Esophagus squamous epithelium (tissue), 5 donors: ENCODE data around the gene ZNF575. TPM values are rescaled to one million over a fixed set of nuclear protein-coding genes. Genes with fewer than 3 reads are reported as not detected.
"Not testable (repeated sequence)": the region's sequence is repeated elsewhere in the genome, so short reads cannot be mapped to it uniquely, and the experiment has no call there.

Experiments
- DNase-seq: peaks from one replicate; lab custom pipeline; 2025; lab: John Stamatoyannopoulos, UW
- H3K27ac ChIP-seq, 4 donors: fragments of 200-600 bp; sonication (generic); one replicate each; pipeline ENCODE4 v1.5.1; 2016 to 2019; ENCODE audit warnings: mild to moderate bottlenecking in 1 of 4
- H3K27me3 ChIP-seq, 4 donors: fragments of 200-600 bp; sonication (generic); 1 replicate in 3 of 4; 2 replicates in 1 of 4; pipeline versions ENCODE4 v1.5.1 to v1.6.0; 2017 to 2021; ENCODE audit warnings: antibody characterized with exemption in 1 of 4
- H3K36me3 ChIP-seq, 3 donors: fragments of 200-600 bp; sonication (generic); one replicate each; pipeline ENCODE4 v1.5.1; 2016 to 2019
- H3K4me1 ChIP-seq, 3 donors: fragments of 200-600 bp; sonication (generic); one replicate each; pipeline ENCODE4 v1.5.1; 2017 to 2019
- H3K4me3 ChIP-seq, 4 donors: fragments of 200-600 bp; sonication (generic); 1 replicate in 3 of 4; 2 replicates in 1 of 4; pipeline ENCODE4 v1.5.1; 2016 to 2019; ENCODE audit warnings: mild to moderate bottlenecking in 2 of 4, moderate library complexity in 1 of 4
- H3K9me3 ChIP-seq, 3 donors: fragments of 200-600 bp; sonication (generic); one replicate each; pipeline ENCODE4 v1.5.1; 2016 to 2019
- POLR2A ChIP-seq, 4 donors: fragments of 450-650 bp; IDR thresholded peaks; one replicate each; pipeline ENCODE4 v1.6.1; 2017; ENCODE audit warnings: antibody characterized with exemption in 4 of 4, mild to moderate bottlenecking in 4 of 4, moderate library complexity in 3 of 4
- WGBS, 2 donors: methylation state at CpG; one replicate each; pipeline ENCODE4 v1.1.5; 2018; 5-methylcytosine and 5-hydroxymethylcytosine counted together
- intact Hi-C: fragments of 100-400 bp; cut with DNase I; formaldehyde crosslinking; loops from one replicate; pipeline ENCODE4 v1.15.0; 2022
- total RNA-seq, 4 donors: library from RNA; depleted of rRNA; stranded (reverse); fragments of >200 nt; gene quantifications; one replicate each; pipeline ENCODE4 v1.1.0, GENCODE V29; 2016
- TF ChIP-seq, protein P1 (sequence below), 6 experiments: fragments of 450-650 bp in 4 of 6; fragments of 200-600 bp in 2 of 6; sonication (generic) in 2 of 6; IDR thresholded peaks; one replicate each; pipeline ENCODE4 v1.5.1; 2016 to 2019; ENCODE audit warnings: antibody characterized with exemption in 6 of 6, mild to moderate bottlenecking in 4 of 6, moderate library complexity in 4 of 6
- donor health status: DM: yes; HTN: yes; CAD: no.

Gene ZNF575
- total RNA-seq, 4 donors from 2014 or later, result not detected

DNA sequence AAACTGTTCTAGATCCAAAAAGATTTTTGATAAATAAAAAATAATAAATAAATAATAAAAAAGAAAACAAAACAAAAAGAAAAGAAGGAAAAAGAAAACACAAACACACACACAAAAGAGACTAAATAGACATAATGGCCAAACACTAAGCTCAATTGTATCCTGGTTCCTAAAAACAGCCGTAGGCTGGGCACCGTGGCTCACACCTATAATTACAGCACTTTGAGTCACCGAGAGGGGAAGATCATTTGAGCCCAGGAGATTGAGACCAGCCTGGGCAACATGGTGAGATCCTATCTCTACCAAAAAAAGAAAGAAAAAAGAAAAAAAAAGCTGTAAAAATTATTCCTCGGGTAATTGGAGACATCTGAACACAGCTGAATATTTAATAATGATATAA is 14.9 kb upstream of the ZNF575 start:
- Histone ChIP-seq H3K4me3 (no peak overlapping the region), H3K27ac (peak overlapping the region in 3 of 4 donors; percentile 9 to 85 (median 39)), H3K4me1 (peaks cover 0 to 40% (median 4%) of the 10 kb centered on the region in 3 donors), H3K9me3 (no peaks in the 10 kb centered on the region), H3K36me3 (peaks cover 0 to 23% (median 0%) of the 10 kb centered on the region in 3 donors), H3K27me3 (no peaks in the 10 kb centered on the region)
- TF ChIP-seq, protein P1, sequence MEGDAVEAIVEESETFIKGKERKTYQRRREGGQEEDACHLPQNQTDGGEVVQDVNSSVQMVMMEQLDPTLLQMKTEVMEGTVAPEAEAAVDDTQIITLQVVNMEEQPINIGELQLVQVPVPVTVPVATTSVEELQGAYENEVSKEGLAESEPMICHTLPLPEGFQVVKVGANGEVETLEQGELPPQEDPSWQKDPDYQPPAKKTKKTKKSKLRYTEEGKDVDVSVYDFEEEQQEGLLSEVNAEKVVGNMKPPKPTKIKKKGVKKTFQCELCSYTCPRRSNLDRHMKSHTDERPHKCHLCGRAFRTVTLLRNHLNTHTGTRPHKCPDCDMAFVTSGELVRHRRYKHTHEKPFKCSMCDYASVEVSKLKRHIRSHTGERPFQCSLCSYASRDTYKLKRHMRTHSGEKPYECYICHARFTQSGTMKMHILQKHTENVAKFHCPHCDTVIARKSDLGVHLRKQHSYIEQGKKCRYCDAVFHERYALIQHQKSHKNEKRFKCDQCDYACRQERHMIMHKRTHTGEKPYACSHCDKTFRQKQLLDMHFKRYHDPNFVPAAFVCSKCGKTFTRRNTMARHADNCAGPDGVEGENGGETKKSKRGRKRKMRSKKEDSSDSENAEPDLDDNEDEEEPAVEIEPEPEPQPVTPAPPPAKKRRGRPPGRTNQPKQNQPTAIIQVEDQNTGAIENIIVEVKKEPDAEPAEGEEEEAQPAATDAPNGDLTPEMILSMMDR (IDR thresholded peaks at IDR 0.05), result no peak
- no peak for TF ChIP-seq POLR2A (IDR thresholded peaks at IDR 0.05)
- 53 to 69% methylated on average over 3 to 4 of the region's 4 CpGs for WGBS, 2 donors
- intact Hi-C loops, result no loop called here
- DNase-seq, result no peak

DNA sequence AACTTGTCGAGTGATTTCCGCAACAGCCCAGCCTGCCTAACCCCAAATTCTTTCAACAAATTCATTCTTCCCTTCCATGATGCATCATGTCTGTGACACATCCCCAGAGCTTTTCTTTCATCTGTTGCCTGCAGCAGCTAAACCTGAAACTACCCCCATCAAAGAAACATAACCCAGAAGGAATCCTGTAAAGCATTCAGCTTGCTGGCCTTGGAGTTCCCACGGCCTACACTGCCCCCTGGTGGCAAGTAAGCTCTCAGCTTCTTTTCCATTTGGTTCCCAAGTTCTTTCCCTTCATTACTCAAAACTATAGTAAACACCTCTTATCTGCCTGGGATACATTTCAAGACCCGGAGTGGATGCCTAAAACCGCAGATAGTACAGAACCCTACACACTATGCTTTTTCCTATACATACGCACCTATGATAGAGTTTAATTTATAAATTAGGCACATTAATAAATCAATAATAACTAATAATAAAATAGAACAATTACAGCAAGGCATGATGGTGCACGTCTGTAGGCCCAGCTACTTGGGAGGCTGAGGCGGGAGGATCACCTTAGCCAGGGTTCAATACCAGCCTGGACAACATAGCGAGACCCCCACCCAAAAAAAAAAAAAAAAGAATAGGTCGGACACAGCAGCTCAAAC is 13.4 kb upstream of the ZNF575 start:
- Histone ChIP-seq H3K27ac (peak overlapping the region in 3 of 4 donors; percentile 70 to 85 (median 70)), H3K4me3 (no peak overlapping the region), H3K27me3 (no peaks in the 10 kb centered on the region), H3K4me1 (peaks cover 4 to 50% (median 5%) of the 10 kb centered on the region in 3 donors), H3K36me3 (peaks cover 0 to 21% (median 0%) of the 10 kb centered on the region in 3 donors), H3K9me3 (no peaks in the 10 kb centered on the region)
- TF ChIP-seq, protein P1 (IDR thresholded peaks at IDR 0.05), result peak; percentile 89 to 95 (median 92)
- TF ChIP-seq POLR2A (IDR thresholded peaks at IDR 0.05), result no peak
- no peak for DNase-seq
- intact Hi-C loops, result loop anchor here (5.0 kb wide), 1 partner anchor 72 kb away; no protein-coding TSS in a partner anchor
- 29 to 36% methylated on average over 10 of the region's 10 CpGs for WGBS, 2 donors

DNA sequence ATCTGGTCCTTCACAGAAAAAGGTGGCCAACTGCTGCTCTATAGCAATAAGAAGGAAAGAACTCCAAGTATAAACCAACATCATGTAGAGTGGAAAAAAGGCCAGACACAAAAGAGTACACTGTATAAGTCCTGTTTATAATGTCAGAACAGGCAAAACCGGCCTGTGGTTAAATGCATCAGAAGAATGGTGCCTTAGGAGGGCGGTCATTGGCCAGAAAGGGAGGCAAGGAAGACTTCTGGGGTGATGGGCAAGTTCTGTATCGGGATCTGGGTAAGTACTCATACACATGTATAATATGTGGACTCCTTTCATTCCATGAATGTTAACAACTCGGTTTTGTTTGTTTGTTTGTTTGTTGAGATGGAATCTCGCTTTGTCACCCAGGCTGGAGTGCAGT is 10.1 kb upstream of the ZNF575 start:
- peaks cover 11 to 74% (median 25%) of the 10 kb centered on the region in 3 donors for H3K4me1 ChIP-seq
- peaks cover 0 to 11% (median 0%) of the 10 kb centered on the region in 3 donors for H3K36me3 ChIP-seq
- peak overlapping the region; percentile 29 to 80 (median 52) for H3K27ac ChIP-seq
- no peak overlapping the region for H3K4me3 ChIP-seq
- H3K9me3 ChIP-seq, result no peaks in the 10 kb centered on the region
- H3K27me3 ChIP-seq, result no peaks in the 10 kb centered on the region
- TF ChIP-seq, protein P1 (IDR thresholded peaks at IDR 0.05), result no peak
- TF ChIP-seq POLR2A (IDR thresholded peaks at IDR 0.05), result no peak
- intact Hi-C loops, result loop anchor here (5.0 kb wide), 1 partner anchor 76 kb away; no protein-coding TSS in a partner anchor
- 75 to 78% methylated on average over 5 of the region's 5 CpGs for WGBS, 2 donors
- no peak for DNase-seq

DNA sequence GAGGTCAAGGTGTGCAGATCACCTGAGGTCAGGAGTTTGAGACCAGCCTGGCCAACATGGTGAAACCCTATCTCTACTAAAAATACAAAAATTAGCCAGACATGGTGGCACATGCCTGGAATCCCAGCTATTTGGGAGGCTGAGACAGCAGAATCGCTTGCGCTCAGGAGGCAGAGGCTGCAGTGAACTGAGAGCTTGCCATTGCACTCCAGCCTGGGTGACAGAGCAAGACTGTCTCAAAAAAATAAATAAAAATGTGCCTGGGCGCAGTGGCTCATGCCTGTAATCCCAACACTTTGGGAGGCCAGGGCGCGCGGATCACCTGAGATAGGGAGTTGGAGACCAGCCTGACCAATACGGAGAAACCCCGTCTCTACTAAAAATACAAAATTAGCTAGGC is 9.3 kb upstream of the ZNF575 start:
- not testable (repeated sequence) for H3K27me3 ChIP-seq, H3K4me3 ChIP-seq, DNase-seq, H3K9me3 ChIP-seq
- Histone ChIP-seq H3K27ac (peak overlapping the region in 3 of 4 donors; percentile 32 to 80 (median 73)), H3K36me3 (peaks cover 0 to 11% (median 0%) of the 10 kb centered on the region in 3 donors), H3K4me1 (peaks cover 11 to 74% (median 26%) of the 10 kb centered on the region in 3 donors)
- intact Hi-C loops, result loop anchor here (5.0 kb wide), 1 partner anchor 76 kb away; no protein-coding TSS in a partner anchor
- 90 to 96% methylated on average over 6 to 7 of the region's 8 CpGs for WGBS, 2 donors

DNA sequence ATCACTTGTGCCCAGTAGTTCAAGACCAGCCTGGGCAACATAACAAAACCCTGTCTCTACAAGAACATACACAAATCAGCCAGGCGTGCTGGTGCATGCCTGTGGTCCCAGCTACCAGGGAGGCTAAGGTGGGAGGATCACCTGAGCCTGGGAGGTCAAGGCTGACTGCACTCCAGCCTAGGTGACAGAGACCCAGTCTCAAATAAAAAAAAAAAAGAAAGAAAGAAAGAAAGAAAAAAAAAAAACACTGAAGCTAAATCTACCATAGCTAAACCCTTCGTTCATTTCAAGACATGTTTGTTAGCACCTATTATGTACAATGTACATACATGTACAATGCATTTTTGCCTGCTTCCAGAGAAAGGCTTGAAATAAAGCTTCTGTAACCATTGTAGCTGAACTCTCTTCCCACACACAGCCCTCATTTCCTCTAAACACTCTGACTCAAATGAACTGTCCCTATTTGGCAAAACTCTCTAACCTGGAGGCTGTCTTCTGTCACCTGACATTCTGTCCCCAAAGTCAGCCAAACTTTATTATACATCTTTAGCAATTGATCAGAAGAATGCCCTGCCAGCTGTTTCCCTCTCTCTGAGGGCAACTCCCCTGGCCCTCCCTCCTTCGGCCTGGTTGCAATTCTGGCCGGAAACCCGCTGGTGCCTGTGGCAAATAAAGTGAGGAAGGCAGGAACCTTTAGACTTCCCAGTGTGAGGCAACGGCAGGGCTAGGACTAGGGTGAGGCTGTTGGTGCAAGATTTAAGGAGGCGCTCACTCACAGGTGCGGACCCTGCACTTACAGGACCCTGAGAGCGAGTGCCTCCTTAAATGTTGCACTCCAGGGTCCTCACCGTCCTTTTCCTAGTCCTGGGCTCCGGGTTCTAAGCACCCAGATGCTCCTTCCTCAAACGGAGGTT is 7.8 kb upstream of the ZNF575 start:
- no peaks in the 10 kb centered on the region for H3K27me3 ChIP-seq
- 6 to 7% methylated on average over 9 to 12 of the region's 12 CpGs for WGBS, 2 donors
- intact Hi-C loops, result loop anchor here (5.0 kb wide), 1 partner anchor 78 kb away; no protein-coding TSS in a partner anchor

More for the DNA sequence above, 7.8 kb upstream of the ZNF575 start:
- Histone ChIP-seq H3K27ac (peak overlapping the region; percentile 83 to 98 (median 92)), H3K4me3 (peak overlapping the region; percentile 71 to 98 (median 82)), H3K9me3 (no peaks in the 10 kb centered on the region), H3K4me1 (peaks cover 11 to 72% (median 26%) of the 10 kb centered on the region in 3 donors), H3K36me3 (peaks cover 0 to 11% (median 0%) of the 10 kb centered on the region in 3 donors)
- peak in 2 of 4 donors; percentile 20 to 55 for TF ChIP-seq POLR2A (IDR thresholded peaks at IDR 0.05)
- TF ChIP-seq, protein P1 (IDR thresholded peaks at IDR 0.05), result peak in 1 of 6 experiments; percentile 6
- no peak for DNase-seq
